HG03439 (cell line): ENCODE measurements around the gene DCDC2.
"Not testable (repeated sequence)": the region's sequence is repeated elsewhere in the genome, so short reads cannot be mapped to it uniquely, and the experiment has no call there.

Source experiments
- ATAC-seq: cut with Tn5 transposase; IDR thresholded peaks from one replicate; pipeline ENCODE4 v1.9.1; 2021; ENCODE audit warnings: mild to moderate bottlenecking, moderate library complexity; ENCODE audit not compliant: unreplicated experiment

Gene DCDC2

DNA sequence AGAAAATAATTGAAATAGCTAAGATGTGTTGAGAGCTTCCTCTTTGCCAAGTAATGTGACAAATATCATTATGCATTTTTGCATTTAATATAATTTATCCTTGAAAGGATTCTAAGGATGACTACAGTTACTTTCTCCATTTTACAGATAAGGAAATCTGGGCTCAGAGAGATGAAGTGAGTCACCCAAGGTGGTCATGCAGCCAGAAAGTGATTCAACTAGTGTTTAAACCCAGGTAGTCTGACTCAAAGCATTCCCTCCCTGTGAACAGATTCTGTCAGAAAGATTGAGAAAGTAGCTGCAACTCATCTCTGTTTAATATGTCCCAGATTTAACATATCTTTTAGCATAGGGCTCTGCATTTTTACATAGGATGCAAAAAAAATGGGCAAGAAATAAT is 203.7 kb downstream of the DCDC2 start:
- no peak for ATAC-seq

DNA sequence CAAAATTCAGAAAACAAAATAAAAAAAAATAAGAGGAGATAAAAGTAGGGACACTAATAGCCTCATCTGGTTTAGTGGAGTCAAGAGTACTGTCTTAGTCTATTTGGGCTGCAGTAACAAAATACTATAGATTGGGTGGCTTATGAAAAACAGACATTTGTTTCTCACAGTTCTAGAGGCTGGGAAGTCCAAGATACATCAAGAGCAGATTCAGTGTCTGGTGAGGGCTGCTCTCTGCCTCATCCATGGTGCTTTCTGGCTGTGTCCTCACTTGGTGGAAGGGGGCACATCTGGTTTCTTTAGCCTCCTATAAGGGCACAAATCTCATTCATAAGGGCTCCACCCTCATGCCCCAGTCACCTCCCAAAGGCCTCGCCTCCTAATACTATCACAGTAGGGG is 205.8 kb downstream of the DCDC2 start:
- ATAC-seq: no peak

DNA sequence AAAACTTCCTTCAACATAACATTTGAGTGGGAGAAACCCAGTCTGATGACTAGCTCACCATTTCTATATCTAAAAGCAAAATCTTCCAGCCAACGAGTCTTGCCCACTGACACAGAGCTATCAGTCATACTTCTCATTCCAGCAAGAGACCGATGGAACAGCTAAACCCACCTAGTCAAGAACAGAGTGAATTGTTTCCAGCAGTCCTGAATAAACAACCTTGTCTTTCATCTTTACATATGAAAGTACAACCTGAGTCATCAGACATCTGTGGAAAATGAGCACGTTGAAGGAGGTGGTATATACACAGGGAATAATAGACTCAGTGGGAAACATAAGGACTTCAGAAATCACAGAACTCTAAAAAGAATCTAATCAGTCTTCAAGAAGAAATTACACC is 208.0 kb downstream of the DCDC2 start:
- no peak for ATAC-seq

DNA sequence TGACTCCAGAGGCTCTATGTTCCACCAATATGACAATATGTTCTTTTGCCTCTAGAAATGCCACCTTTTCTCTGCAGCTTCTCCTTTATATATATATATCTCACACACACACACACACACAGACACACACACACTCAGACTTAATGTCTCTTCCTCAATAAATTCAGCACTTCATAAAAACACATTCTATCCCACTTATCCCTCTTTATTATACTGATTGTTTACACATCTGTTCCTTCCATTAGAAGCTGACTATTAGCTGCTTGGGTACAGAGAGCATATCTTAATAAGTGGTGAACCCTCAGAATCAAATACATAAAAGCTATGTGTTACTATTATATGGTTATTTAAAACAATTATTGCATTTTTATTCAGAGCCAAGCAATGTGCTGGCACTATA is 208.6 kb downstream of the DCDC2 start:
- ATAC-seq: no peak

DNA sequence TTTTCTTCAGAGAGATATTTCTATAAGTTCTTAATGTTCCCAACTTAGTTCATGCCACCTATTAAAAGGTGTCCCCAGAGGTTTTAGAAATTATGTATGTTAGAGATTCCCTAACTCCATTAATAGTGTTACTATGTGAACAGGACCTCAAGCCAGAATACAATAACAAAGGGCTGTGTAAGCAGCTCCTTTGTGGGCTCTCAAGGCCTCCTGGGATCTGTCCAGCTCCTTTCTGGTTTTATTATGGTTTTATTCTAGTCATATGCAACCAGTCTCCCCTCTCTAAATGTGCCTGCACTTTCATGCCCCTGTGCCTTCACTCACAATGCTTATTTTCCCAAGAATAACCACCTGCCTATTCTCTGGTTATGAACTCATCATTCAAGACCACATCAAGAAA is 209.2 kb downstream of the DCDC2 start:
- no peak for ATAC-seq

DNA sequence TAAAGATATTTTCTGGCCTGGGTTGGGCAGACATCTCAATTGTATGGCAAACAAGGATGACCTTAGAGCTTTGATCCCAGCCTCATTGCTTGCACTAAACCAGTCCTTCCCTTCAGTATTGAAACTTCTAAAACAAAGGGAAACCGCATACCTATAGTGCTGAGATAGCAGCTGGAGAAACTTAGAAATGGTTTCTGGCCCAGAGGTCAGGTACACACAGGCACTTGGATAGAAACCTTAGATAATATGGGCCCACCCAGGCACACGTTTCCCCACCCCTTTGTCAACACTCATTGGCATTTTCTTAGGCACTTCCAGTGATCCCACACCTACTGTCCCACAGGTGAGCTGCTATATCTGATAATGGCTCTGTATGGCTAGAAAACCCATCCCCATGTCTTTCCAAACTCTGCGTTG is 209.7 kb downstream of the DCDC2 start:
- ATAC-seq: no peak

DNA sequence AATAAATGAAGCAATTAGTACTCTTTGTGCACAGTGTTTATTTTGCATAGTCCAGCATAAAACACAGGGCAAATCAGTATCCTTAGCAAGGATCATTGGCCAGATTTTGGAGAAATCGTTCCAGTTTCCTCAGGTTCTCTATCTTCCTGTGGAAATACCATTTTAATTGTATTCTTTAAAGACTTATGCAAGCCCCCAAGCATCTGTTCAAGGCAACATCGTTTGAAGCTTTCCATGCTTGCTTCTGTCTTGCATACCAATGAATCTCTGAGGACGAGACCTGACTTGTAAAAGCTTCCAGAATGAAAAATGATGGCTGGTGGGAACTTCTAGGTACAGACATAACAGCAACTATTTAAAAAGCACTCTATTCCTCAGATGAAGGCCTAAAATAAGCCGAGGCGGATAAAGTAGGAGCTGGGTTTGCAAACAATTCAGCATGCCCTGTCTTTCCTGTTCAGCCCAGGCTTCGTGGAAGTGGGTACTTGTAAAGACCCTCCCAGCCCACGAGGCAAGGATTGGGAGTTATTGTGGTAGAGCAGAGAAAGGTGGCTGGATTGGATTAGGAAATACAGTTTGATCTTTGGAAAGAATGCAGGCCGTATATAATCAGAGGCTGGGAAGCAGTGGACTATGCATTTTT is 210.2 kb downstream of the DCDC2 start:
- ATAC-seq: no peak

DNA sequence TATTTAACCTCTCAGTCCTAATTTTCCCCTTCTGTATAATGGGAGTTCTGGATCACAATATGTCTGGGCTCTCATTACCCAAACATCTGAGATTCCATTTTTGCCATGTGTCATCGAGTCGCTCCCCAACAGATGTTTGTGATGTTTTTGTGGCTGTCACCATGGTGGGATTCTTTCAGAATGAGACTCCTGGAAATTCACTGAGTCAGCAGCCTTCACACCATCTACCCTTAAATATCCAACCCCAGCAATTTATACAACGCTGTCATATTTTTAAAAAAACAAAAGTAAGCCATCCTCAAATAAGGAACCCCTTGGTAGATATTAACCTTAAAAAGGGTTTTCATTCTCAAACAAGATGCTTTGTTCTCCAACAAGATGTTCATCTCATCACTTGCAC is 211.0 kb downstream of the DCDC2 start:
- no peak for ATAC-seq

DNA sequence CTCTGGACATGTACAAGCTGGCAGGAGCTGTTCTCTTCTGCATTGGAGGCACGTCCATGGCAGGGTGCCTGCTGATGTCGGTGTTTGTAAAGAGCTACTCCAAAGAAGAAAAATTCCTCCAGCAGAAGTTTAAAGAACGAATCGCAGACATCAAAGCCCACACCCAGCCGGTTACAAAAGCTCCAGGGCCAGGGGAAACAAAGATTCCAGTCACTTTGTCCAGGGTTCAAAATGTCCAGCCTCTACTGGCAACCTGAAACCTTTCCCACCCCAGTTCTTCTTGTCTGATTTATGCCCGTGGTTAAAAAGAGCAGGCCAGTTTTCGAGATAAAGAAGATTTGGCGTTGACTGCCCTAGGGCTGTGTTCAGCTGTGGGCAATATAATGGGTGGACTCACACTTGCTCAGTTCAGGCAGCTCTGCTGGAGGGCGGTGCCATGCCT is 212.1 kb downstream of the DCDC2 start:
- ATAC-seq: no peak

DNA sequence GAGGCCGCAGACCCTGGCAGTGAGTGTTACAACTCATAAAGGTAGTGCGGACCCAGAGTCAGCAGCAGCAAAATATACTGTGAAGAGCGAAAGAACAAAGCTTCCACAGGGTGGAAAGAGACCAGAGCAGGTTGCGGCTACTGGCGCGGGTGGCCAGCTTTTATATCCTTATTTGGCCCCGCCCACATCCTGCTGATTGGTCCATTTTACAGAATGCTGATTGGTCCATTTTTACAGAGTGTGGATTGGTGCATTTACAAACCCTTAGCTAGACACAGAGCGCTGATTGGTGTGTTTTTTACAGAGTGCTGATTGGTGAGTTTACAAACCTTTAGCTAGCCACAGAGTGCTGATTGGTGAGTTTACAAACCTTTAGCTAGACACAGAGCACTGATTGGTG is 215.1 kb downstream of the DCDC2 start:
- ATAC-seq: not testable (repeated sequence)

DNA sequence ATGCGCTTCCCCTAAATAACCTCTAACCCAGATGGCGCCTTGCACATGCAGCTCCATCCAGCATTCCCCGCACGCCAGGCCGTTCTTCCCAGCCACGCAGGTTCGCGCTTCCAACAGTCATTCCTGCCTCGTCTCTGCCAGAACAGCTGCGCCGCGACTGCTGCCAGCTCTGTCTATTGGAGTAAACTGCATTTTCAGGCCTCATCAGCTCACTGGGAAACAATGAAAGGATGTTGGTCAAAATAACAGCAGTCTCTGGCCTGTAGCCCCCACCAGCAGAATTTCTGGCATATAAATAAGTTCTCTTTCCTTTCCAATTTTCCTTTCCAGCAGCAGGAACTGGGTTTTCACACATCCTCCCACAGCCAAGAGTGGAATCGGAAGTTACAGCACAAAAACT is 217.3 kb downstream of the DCDC2 start:
- ATAC-seq: no peak

DNA sequence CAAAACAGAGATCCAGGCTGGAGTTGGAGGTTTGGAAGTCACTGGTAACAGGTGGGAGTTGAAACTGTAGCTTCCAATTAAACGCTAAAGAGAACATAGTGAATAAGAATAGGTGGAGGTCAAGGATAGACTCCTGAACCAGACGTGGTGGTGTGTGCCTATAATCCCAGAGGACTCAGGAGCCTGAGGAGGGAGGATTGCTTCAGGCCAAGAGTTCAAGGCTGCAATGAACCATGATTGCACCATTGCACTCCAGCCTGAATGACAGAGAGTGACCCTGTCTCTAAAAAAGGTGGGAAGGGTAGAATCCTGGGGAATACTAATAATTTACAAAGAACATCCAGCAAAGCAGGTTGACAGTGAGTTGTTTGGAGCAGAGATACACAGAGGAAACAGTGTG is 218.2 kb downstream of the DCDC2 start:
- no peak for ATAC-seq

DNA sequence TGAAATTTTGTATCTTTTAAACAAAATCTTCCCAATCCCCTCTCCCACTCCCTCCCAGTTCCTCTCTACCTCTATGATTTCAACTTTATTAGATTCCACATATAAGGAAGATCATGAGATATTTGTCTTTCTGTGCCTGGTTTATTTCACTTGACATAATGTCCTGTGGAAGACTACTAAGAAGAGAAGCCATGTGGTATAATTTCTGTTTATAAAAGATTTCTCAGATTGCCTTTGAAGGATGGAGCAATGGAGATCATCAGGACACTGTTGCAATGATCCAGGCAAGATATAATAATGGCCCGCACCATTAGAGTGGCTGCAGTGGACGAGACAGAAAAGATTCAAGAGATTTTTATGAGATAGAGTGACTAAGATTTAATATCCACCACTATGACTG is 218.8 kb downstream of the DCDC2 start:
- no peak for ATAC-seq

DNA sequence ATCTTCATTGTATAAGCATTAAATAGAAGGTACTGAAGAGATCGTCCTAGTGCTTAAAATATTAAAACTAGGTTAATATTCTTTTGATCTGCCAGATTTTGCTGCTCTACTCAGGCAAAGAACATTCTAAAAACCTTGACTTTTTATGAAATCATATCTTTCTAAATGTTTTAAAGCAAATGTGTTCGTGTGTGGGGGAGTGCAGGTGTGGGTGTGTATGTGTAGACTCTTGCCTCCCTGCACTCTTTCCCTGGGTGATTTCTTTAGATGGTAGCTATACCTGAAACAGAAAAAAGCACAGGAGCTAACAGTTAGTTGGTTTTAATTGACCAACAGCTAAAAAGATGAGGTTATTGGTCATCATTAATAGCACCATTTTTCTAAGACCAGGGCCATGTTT is 226.1 kb downstream of the DCDC2 start:
- no peak for ATAC-seq

DNA sequence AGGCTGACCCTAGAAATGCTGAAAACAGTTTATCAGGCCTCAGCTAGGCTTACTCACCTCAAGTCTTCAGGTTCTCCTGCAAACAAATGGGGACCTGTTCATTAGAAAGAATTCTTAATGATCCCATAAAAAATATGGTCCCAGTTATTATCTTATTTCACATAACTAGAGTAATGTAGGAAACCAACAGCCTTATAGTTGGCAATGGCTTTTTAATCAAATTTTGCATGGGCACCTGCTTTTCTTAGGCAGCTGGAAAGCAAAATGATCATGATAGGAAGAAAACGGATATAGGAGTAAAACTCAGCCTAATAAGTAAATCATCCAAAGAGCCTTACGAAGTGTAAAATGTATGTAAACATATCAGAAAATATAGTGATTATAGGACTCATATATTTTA is 230.5 kb downstream of the DCDC2 start:
- no peak for ATAC-seq

DNA sequence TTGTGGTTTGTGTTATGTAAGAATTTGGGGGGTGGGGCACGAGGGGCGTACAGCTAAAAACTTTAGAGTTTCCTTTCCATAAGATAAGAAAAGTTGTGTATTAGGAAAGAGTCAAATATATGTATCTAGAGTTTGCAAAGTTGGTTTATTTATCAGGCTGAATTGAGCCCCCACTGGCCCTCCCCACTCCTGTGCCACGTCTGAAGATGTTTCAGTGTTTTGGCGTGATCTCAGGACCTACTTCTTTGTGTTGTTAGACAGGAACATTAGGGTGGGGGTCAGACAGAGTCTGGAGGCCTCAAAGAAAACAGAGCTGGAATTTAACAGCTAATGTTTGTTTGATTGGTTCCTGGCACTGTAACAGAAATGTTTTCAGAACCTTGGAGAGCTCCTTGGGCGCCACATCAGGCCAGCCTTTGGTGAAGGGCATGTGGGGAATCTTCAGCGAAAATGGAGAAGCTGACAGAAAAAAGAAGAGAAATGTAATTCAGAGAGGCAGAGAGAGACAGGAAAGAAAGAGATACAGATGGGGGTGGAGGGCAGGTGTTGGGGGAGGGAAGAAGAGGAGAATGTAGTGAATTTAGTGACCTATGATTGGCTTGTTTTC is 231.2 kb downstream of the DCDC2 start:
- ATAC-seq: peak; percentile 70

DNA sequence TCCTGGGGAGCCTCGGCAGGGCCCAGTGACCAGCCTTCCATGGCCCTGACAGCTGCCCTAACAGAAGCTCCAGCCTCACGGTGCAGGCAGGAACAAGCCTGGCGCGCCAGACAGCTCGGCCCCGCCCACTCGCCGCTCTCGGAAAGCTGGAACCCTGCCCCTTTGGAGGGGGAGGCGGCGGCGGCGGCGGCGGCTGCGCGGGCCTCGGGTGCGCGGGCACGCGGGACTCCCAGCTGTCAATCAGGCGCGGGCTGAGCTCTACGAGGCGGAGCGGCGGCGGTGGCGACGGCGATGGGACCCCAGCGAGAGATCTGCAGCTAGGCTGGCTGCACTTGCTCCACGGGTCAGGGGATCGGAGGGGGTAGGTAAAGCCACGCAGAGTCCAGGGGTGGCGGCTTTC is 231.9 kb downstream of the DCDC2 start, which contains the start of gene NRSN1:
TSS of gene NRSN1 (plus strand) at position 236 of the 400 bp plus-strand sequence. CDS start 8,113 bp downstream, outside the sequence.
- no peak for ATAC-seq

DNA sequence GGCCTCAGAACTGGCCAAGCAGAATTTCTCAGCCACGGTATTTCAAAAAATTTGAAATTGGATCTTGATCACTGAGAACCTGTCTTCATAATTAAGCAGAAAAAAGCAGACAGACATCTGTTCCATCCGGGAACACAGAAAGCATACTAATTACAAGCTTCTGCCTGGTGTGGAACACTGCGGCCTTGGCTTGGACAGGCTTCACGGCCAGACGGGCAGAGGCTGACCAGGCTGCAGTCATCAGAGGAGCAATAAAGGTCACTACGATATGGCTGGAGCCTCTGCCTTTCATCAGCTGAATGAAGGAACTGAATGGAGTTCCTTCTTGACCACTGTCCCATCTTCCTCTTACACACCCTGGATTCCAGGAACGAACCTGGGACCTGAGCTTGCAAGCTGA is 235.7 kb downstream of the DCDC2 start:
- ATAC-seq: no peak
